B cell (primary cell): Measurements from ENCODE around the gene LAMA2. TPM values are rescaled to one million over a fixed set of nuclear protein-coding genes. Genes with fewer than 3 reads are reported as not detected.

ENCODE experiments used
- ATAC-seq: fragments of 200-7000 bp; cut with Tn5 transposase; one replicate; pipeline ENCODE4 v1.10.0; 2021; ENCODE audit warnings: low read depth, mild to moderate bottlenecking, moderate number of reproducible peaks, moderate library complexity
- CTCF ChIA-PET: fragments of 350-600 bp; sonication (Branson Sonifier 250); formaldehyde crosslinking; loops from one replicate; lab custom pipeline; 2021; ENCODE audit warnings: antibody characterized with exemption, inconsistent platforms; lab: Charles Lee
- POLR2A ChIA-PET: fragments of 350-600 bp; sonication (Branson Sonifier 250); formaldehyde crosslinking; loops from one replicate; lab custom pipeline; 2021; ENCODE audit warnings: antibody characterized with exemption; lab: Charles Lee
- DNase-seq: peaks from one replicate; pipeline ENCODE4 v3.0.0; 2013
- H2AFZ ChIP-seq: 2 replicates; pipeline ENCODE4 v1.6.1; 2012; ENCODE audit warnings: mild to moderate bottlenecking, low read depth, low read length; ENCODE audit not compliant: insufficient read depth, poor library complexity, severe bottlenecking
- H3K27ac ChIP-seq, 2 donors: 1 replicate in 1 of 2; 2 replicates in 1 of 2; pipeline ENCODE4 v1.5.1; 2012 to 2013; ENCODE audit warnings: low read length in 2 of 2, mild to moderate bottlenecking in 2 of 2, moderate library complexity in 1 of 2
- H3K27me3 ChIP-seq, 4 experiments: fragments of 200-600 bp in 1 of 4; sonication (generic) in 1 of 4; replicated peaks in 1 of 4; 1 replicate in 2 of 4; 2 replicates in 2 of 4; pipeline versions ENCODE4 v1.6.1 to v1.7.0; 2013 to 2016; ENCODE audit warnings: low read length in 3 of 4, mild to moderate bottlenecking in 2 of 4, mixed read lengths in 1 of 4, moderate library complexity in 1 of 4; ENCODE audit not compliant: insufficient read depth in 4 of 4, control insufficient read depth in 3 of 4; ENCODE audit errors: control extremely low read depth in 1 of 4
- H3K36me3 ChIP-seq, 2 experiments: replicated peaks in 1 of 2; 1 replicate in 1 of 2; 2 replicates in 1 of 2; pipeline versions ENCODE4 v1.6.1 to v1.7.1; 2013; ENCODE audit warnings: low read length in 1 of 2; ENCODE audit not compliant: insufficient read depth in 2 of 2, control insufficient read depth in 1 of 2; ENCODE audit errors: control extremely low read depth in 1 of 2, extremely low read depth in 1 of 2
- H3K4me1 ChIP-seq, 2 donors: fragments of 200-600 bp in 1 of 2; sonication (generic) in 1 of 2; 1 replicate in 1 of 2; 2 replicates in 1 of 2; pipeline versions ENCODE4 v1.5.1 to v1.6.1; 2013 to 2017; ENCODE audit warnings: low read length in 2 of 2; ENCODE audit not compliant: control insufficient read depth in 2 of 2, insufficient read depth in 2 of 2
- H3K4me2 ChIP-seq: replicated peaks from 2 replicates; pipeline ENCODE3; 2012; ENCODE audit warnings: mild to moderate bottlenecking, low read depth, low read length; ENCODE audit not compliant: poor library complexity, severe bottlenecking
- H3K4me3 ChIP-seq, 5 experiments: fragments of 200-600 bp in 1 of 5; sonication (generic) in 1 of 5; 1 replicate in 3 of 5; 2 replicates in 2 of 5; pipeline versions ENCODE4 v1.5.1 to v1.7.0; 2011 to 2016; ENCODE audit warnings: low read length in 4 of 5, mild to moderate bottlenecking in 4 of 5, low read depth in 2 of 5, control low read depth in 1 of 5, moderate library complexity in 1 of 5; ENCODE audit not compliant: insufficient read depth in 1 of 5; ENCODE audit errors: control extremely low read depth in 1 of 5, extremely low read depth in 1 of 5
- H3K79me2 ChIP-seq: fragments of 200-600 bp; sonication (generic); one replicate; pipeline ENCODE4 v1.6.0; 2016; ENCODE audit warnings: low read length; ENCODE audit not compliant: control insufficient read depth, insufficient read depth
- H3K9ac ChIP-seq: fragments of 200-600 bp; sonication (generic); 2 replicates; pipeline ENCODE4 v1.6.1; 2017; ENCODE audit warnings: mild to moderate bottlenecking, low read length, moderate library complexity
- H3K9me3 ChIP-seq, 3 donors: one replicate each; pipeline versions ENCODE4 v1.6.1 to v1.7.1; 2013; ENCODE audit warnings: low read length in 2 of 3; ENCODE audit not compliant: control insufficient read depth in 2 of 3, insufficient read depth in 1 of 3; ENCODE audit errors: control extremely low read depth in 1 of 3
- H4K20me1 ChIP-seq: 2 replicates; pipeline ENCODE4 v1.6.0; 2012; ENCODE audit warnings: mild to moderate bottlenecking, low read length; ENCODE audit not compliant: insufficient read depth, control insufficient read depth, poor library complexity, severe bottlenecking
- H3K27ac Mint-ChIP-seq: one replicate; pipeline ENCODE4 v1.8.0; 2021; ENCODE audit warnings: mixed read lengths
- H3K27me3 Mint-ChIP-seq: one replicate; pipeline ENCODE4 v1.8.0; 2021; ENCODE audit warnings: mixed read lengths
- H3K4me1 Mint-ChIP-seq: one replicate; pipeline ENCODE4 v1.8.0; 2021; ENCODE audit warnings: mixed read lengths
- H3K4me3 Mint-ChIP-seq: one replicate; pipeline ENCODE4 v1.8.0; 2021; ENCODE audit warnings: mixed read lengths
- H3K9me3 Mint-ChIP-seq: one replicate; pipeline ENCODE4 v1.8.0; 2022; ENCODE audit warnings: mixed read lengths; ENCODE audit not compliant: insufficient read depth
- EZH2 ChIP-seq: IDR thresholded peaks from 2 replicates; pipeline ENCODE4 v1.6.1; 2012; ENCODE audit warnings: borderline replicate concordance, low read depth, mild to moderate bottlenecking, moderate library complexity, low read length; ENCODE audit not compliant: insufficient read depth, poor library complexity, severe bottlenecking
- WGBS: methylation state at CpG from one replicate; pipeline ENCODE4 v1.1.5; 2013; ENCODE audit warnings: missing lambda C conversion rate; ENCODE audit not compliant: insufficient coverage; 5-methylcytosine and 5-hydroxymethylcytosine counted together
- intact Hi-C: fragments of 100-400 bp; cut with micrococcal nuclease; formaldehyde crosslinking; loops from one replicate; pipeline ENCODE4 v1.10.0; 2022
- polyA plus RNA-seq: library from polyadenylated mRNA; depleted of rRNA; stranded (reverse); fragments of >200 nt; gene quantifications from 2 replicates; pipeline ENCODE4 v1.2.3, GENCODE V29; 2012
- total RNA-seq, 2 donors: library from RNA; stranded (reverse); fragments of 120-200 nt in 1 of 2; gene quantifications; 1 replicate in 1 of 2; 2 replicates in 1 of 2; pipeline versions ENCODE4 v1.2.3 to v1.2.4, GENCODE V29; 2013 to 2022
- TF ChIP-seq, protein P1 (sequence below): fragments of 200-600 bp; IDR thresholded peaks from one replicate; pipeline ENCODE4 v1.8.0; 2022; ENCODE audit warnings: antibody characterized with exemption, mild to moderate bottlenecking

The LAMA2 gene
- total and polyA plus RNA-seq, 2 donors (not counting 1 experiment from before 2014, with no cell fraction given): 0.16 TPM; not detected in 1

DNA sequence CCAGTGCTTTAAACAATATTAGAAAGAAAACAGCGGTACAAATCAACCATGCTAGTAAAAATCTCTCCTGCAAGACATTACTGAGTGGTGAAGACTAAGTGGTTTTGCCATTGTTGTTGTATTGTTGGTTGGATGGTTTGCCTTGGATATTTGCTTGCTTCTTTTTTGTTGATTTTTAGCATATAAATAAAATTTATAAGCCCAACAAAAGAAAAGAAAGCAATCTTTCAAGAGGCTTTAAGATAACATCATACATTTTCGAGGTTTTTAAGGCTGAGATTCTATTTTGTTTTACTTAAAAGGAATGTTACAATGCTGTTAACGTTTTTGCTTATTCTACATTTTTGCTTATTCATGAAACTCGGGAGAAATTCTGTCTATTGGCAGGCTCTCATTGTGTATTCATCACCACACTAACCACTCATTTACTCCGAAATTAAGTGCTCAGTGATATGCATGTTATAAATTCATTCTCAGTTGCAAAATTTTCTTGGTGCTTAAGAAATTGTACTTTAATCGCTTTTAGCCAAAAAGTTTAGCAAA is 139.1 kb downstream of the LAMA2 start:
- ATAC-seq: no peak
- no peak for DNase-seq
- H3K4me1 Mint-ChIP-seq: no peaks in the 10 kb centered on the region
- Histone ChIP-seq H3K4me1 (no peaks in the 10 kb centered on the region), H4K20me1 (no peaks in the 10 kb centered on the region), H3K79me2 (no peaks in the 10 kb centered on the region), H3K27ac (no peak overlapping the region), H3K36me3 (no peaks in the 10 kb centered on the region), H3K4me2 (no peak overlapping the region), H3K27me3 (no peaks in the 10 kb centered on the region), H3K4me3 (no peak overlapping the region), H2AFZ (no peak overlapping the region), H3K9ac (no peak overlapping the region), H3K9me3 (no peaks in the 10 kb centered on the region)
- WGBS: no CpG with 5 or more reads among the region's 6 CpGs
- intact Hi-C loops: no loop called here
- TF ChIP-seq, protein P1, sequence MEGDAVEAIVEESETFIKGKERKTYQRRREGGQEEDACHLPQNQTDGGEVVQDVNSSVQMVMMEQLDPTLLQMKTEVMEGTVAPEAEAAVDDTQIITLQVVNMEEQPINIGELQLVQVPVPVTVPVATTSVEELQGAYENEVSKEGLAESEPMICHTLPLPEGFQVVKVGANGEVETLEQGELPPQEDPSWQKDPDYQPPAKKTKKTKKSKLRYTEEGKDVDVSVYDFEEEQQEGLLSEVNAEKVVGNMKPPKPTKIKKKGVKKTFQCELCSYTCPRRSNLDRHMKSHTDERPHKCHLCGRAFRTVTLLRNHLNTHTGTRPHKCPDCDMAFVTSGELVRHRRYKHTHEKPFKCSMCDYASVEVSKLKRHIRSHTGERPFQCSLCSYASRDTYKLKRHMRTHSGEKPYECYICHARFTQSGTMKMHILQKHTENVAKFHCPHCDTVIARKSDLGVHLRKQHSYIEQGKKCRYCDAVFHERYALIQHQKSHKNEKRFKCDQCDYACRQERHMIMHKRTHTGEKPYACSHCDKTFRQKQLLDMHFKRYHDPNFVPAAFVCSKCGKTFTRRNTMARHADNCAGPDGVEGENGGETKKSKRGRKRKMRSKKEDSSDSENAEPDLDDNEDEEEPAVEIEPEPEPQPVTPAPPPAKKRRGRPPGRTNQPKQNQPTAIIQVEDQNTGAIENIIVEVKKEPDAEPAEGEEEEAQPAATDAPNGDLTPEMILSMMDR: no peak
- TF ChIP-seq EZH2: no peak
- no peak overlapping the region for H3K27ac Mint-ChIP-seq
- peaks cover 4% of the 10 kb centered on the region for H3K9me3 Mint-ChIP-seq
- POLR2A ChIA-PET: no interaction called here
- CTCF ChIA-PET: no interaction called here
- H3K4me3 Mint-ChIP-seq: no peak overlapping the region
- H3K27me3 Mint-ChIP-seq: no peaks in the 10 kb centered on the region

DNA sequence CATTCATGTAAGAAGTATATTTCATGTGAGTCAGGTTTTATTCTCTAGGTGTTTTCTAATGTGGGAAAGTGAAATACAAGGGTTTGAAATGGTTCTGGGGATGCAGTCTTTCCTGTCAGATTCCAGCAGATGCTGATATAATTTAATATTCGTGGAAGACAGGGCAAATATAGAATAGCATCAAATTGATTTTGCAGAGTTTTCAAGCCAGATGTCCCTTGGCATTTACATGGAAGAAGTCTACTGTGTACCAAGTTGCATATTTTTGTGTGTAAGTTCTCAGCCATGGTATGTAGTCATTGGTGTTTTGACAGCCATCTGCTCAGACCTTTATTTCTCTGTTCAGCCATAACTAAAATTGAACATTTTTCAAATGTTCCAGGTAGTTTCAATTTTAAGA is 143.7 kb downstream of the LAMA2 start:
- no peaks in the 10 kb centered on the region for H3K27me3 Mint-ChIP-seq
- no peaks in the 10 kb centered on the region for H3K79me2 ChIP-seq
- DNase-seq: no peak
- TF ChIP-seq, protein P1: no peak
- no peak for TF ChIP-seq EZH2
- no peak overlapping the region for H3K27ac Mint-ChIP-seq
- H3K4me1 ChIP-seq: no peaks in the 10 kb centered on the region
- intact Hi-C loops: no loop called here
- H3K27ac ChIP-seq: no peak overlapping the region
- no peaks in the 10 kb centered on the region for H3K9me3 ChIP-seq
- no peak overlapping the region for H2AFZ ChIP-seq
- H4K20me1 ChIP-seq: no peaks in the 10 kb centered on the region
- 83% methylated on average over 1 of the region's 1 CpG for WGBS
- H3K27me3 ChIP-seq: no peaks in the 10 kb centered on the region
- H3K9ac ChIP-seq: no peak overlapping the region
- ChIA-PET POLR2A (no interaction called here), CTCF (no interaction called here)
- no peak overlapping the region for H3K4me2 ChIP-seq
- no peaks in the 10 kb centered on the region for H3K36me3 ChIP-seq
- no peaks in the 10 kb centered on the region for H3K4me1 Mint-ChIP-seq
- H3K4me3 Mint-ChIP-seq: no peak overlapping the region
- ATAC-seq: no peak
- H3K9me3 Mint-ChIP-seq: no peaks in the 10 kb centered on the region
- no peak overlapping the region for H3K4me3 ChIP-seq
